Activated CD4-positive, alpha-beta T cell treated with anti-CD3 and anti-CD28 coated beads, Interleukin-2, amount 50 U/mL, for 16 hours (primary cell): Measurements from ENCODE around the gene TNNT1.
"Not testable (repeated sequence)": the region's sequence is repeated elsewhere in the genome, so short reads cannot be mapped to it uniquely, and the experiment has no call there.

Source experiments
- DNase-seq: peaks from one replicate; pipeline ENCODE4 v3.0.0-alpha.2; 2020

TNNT1 gene

DNA sequence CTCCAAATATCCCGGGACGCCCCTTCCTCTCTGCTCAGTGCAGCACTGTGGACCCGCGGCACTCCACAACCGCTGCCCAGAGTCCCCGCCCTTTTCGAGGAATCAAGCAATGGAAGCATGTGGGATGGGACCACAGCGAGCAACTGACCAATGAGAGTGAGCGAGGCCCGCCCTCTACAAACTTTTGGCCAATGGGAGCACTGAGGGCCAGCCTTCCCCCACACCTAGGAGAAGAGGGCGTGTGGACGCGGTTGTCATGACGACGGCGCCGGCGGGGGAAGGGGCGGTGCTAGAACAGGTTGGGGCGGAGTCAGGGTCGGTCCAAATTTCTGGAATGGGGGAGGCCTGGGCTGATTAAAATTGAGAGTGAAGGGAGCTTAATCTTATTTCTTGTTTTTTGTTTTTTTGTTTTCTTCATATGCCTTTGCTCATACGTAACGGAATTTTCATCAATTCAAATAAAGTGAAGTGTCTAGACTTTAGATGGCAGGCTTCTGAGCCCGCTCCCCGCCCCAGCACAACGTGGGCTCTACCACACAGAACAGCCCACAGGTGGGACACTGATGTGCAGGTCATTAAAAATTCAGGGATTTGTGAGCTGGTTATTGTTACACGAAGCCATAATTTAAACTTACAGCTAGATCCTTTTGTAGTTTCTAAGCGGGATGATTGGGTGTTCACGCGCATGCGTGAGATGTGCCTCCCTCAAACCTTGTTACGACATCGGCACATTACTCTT lies 17.7 kb upstream of the TNNT1 start, which contains the start of gene DNAAF3:
Gene DNAAF3, minus strand, starts transcription at position 84 of the 739 bp plus-strand sequence. CDS start 200 bp downstream, outside the sequence.
- DNase-seq: peak; percentile 88

DNA sequence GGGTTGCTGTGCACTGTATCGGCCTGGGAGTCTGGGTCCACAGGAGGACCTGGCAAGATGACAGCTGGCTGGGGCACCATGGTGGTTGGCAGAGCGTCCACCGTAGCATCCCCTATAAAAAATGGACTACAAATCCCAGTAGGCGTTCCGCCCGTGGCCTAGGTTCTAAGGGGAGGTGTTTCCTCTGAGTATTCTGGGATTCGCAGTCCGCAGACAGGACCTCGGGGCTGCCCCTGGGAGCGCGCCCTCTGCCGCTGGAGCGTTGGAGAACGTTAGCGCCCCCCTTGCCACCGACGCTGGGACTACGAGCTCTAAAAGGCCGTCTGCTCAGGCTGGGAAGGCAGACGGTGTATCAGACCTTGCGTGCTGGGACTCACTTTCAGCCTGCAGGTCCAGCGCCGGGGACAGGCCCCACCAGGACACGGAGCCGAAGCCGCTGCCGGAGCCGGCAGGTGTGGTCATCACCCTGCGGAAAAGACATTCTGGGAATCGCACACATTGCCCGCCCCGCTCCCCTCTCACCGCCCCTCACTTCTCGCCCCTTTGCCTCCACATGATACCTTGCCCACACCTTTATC lies 17.0 kb upstream of the TNNT1 start:
- DNase-seq: peak; percentile 50

DNA sequence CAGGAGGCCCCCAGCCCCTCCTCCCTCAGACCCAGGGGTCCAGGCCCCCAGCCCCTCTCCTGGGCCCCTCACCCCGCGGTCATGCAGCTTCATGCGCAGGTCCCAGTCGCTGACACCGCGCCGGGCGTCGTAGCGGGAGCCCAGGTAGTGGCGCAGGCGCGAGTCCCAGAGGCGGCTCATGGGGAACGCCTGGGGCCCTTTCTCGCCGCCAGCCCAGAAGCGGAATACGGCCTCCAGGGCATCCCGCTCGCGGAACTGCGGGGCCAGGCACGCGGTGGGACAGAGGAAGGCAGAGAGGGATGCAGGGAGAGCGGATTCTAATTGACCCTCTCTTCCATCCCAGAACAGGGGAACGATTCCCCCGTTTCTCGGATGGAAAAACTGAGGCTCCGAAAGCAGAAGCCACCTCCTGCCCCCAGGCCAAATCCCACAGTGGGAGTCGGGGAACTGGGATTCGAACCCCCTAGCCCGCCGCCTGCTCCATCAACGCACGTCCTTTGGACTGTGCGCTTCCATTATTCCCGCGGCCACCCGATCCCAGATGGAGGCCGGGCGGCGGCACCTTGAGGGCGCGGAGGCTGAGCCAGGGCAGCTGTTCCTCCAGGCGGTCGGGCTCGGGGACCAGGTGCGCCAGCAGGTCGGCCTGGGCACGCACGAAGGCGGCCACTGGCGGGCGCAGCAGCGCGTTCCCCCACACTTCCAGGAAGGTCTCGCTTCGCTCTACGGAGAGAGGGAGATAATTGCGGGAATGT lies 12.7 kb upstream of the TNNT1 start:
- DNase-seq: no peak

DNA sequence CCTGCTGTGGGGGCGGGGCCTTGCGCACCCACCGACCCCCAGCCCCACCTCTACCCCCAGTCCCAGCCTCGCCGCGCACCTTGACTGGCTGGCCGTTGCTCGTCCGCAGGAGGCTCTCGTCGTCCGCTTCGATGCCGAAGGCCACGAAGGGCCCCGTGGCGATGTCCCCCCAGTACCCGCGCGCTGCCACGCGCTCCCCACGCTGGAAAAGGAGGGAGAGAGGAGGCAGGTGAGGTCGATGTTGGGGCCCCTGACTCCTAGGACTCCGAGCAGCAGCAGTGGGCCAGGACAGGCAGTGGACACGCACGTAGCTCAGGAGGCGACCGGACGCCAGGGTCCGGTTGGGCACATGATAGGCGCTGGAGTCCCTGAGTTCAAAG lies 12.0 kb upstream of the TNNT1 start:
- DNase-seq: no peak

DNA sequence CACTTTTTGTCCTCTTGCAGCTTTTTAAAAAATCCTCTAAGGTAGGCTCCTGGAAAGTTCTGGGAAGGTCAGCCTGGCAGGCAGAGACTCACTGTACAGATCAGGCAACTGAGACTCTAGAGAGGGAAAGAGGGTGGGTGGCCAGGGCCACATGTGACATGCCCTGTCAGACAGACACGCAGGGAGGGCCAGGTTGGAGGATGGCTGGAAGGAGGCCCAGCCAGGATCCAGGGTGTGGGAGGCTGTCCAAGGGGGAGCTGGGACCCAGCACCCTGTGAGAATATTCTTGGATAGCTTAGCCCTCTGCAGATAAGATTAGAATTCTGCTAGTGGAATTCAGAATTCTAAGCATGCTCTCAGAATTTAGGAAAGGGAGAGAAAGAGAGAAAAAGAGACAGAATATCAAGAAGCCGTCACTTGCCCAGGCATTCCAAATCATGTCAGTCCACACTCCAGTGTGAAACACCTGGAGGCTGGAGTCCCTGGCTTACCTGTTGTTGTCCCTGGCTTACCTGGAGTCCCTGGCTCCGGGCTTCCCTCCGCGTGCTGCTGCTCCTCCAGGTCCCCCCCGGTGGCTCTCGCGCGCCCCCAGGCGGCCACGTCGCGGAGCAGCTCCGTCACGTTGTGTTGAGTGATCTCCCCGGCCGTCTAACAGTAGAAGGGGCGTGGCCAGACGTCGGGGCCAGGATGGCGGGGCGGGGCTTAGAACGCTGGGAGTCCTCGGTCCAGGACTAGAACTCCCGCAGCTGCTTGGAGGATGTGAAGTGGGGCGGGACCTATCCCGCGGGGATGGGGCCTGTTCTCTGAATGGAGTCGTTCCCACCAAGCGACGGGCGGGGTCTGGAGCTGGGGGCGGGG lies 11.4 kb upstream of the TNNT1 start:
- DNase-seq: peak; percentile 91

DNA sequence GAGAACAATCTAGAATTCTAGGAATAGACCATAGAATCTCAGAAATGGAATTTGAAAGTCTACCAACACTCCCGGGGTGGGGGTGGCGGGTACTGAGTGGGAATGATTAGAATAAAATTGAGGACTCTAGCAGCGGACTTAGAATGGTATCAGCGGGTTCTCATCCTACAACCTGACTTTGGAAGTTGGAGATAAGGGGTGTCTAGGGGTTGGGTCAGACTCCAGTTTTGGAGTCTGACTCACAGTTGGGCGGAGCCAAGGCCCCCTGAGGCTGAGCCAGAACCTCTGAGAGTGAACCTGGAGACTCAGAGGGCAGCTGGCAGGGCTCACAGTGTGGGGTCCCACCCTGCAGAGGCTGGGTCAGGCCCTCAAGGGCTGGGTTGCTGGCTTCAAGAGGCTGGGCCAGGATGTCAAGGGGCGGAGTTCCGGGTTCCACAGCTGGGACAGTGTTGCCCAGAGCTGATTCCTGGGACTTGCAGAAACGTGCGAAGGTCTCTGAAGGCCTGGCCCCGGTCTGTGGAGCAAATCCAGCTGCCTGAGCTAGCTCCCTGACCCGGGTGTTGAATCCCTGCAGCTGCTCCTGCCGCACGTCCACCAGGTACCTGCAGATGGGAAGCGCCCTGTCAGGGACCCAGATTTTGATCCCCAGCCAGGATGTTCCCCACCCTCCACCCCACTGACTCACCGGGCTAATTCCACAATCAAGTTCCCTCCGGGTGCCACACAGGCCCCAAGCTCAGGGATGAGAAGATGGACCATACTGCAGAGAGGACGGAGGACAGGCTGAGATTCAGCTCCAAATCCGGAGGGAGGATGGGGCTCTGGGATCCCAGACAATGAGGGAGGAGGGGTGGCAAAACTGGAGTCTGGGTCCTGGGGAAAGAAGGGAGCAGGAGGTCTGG lies 10.1 kb upstream of the TNNT1 start:
- no peak for DNase-seq

DNA sequence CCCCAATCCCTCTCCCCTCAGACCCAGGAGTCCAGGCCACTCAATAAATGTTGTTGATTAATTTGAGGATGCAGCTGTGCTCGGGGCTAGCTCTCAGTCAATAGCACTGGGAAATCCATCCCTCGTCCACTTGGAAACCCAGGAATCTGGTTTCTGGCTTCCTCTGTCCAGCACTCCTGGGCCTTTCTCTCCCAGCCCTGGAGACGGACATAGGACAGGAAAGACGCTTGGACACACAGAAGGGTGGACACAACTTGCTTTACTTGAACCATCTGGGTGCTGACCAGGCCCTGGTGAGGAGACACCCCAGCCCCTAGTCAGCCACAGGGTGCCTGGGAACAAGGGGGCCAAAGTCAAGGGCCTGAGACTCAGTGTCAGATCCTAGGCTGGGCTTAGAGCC lies 9.4 kb upstream of the TNNT1 start:
- no peak for DNase-seq

DNA sequence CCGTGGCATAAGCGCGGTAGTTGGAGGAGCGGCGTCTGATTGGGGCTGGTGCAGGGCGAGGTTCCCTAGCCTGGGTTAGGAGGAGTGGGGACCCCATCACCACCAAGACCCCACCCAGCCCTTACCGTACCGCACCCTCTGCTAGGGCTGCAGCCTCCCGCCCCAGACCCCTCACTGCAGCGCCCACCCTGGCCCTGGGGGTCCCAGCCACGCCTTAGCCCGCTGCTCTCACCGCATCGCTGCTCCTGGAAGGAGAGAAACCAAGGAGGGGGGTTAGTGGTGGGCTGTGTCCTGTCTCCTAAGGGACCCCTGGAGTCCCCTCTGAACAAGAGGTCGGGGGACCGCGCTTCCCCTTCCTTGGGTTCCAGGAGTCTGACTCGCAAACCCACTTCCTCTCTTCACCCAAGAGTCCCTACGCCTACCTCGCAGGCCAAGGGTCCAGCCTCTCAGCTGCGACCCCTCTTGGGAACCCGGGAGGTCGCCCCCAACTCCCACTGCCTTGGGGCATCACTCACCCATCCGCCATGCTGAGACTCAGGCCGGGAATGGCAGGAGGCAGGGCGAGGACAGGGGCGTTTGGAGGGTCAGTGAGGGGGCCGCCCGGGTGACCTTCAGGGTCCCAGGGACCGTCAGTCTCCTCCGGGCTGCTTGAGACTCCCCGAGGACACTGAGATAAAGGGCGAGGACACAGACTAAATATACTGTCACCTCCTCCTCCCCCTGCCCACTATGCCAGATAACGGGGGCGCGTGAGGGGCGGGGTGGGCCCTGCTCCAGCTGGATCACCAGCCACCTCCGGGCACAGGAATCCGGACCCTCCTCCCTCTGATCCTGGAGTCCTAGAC lies 8.3 kb upstream of the TNNT1 start, which contains the start of gene TNNI3:
Gene TNNI3, minus strand, starts transcription at position 669 of the 845 bp plus-strand sequence. Its CDS starts 143 bp downstream, at position 526.
- DNase-seq: no peak

DNA sequence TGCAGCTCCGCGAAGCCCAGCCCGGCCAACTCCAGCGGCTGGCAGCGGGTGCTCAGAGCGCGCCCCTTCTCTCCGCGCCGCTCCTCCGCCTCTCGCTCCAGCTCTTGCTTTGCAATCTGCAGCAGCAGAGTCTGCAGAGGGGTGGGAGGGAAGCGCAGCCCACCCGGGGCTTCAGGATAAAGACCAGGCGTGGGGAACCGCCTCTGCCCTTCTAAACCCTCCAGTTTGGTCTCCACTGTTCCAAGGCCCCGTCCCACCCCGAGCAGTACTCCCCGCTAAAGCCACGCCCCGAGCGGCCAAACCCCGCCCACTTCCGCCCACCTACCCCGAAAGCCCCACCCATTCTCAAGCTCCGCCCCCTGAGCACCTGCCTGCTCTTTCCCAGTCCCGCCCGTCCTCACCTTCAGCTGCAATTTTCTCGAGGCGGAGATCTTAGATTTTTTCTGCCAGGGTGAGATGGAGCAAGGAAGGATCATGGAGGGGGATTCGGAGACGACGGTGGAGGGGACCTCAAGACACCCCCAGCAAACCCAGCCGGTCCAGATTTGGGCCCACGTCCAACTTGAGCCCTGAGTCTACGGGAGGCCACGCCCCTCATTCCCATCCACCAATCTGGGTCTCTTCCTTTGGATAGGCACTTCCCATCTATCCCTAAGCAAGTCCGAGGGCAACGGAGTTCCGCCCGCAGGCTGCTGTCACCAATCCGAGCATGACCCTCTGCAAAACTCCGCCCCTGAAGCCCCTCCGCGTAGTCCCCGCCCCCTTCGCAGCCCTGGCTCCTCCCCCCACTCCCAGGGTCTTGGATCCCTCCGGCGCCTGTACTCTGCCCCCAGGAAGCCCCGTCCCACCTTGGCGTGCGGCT lies 7.4 kb upstream of the TNNT1 start:
- DNase-seq: peak; percentile 37

DNA sequence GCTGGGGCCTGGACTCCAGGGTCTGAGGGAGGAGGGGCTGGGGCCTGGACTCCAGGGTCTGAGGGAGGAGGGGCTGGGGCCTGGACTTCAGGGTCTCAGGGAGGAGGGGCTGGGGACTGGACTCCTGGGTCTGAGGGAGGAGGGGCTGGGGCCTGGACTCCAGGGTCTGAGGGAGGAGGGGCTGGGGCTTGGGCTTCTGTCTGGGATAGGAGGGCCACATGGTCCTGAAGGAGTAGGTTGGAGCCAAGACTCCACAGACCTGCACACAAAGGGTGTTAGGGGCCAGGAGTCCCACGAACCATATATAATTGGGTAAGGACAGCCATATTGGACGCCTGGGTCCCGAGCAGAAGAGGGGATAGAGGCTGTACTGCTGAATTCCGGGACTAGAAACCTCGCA lies 6.8 kb upstream of the TNNT1 start:
- not testable (repeated sequence) for DNase-seq

DNA sequence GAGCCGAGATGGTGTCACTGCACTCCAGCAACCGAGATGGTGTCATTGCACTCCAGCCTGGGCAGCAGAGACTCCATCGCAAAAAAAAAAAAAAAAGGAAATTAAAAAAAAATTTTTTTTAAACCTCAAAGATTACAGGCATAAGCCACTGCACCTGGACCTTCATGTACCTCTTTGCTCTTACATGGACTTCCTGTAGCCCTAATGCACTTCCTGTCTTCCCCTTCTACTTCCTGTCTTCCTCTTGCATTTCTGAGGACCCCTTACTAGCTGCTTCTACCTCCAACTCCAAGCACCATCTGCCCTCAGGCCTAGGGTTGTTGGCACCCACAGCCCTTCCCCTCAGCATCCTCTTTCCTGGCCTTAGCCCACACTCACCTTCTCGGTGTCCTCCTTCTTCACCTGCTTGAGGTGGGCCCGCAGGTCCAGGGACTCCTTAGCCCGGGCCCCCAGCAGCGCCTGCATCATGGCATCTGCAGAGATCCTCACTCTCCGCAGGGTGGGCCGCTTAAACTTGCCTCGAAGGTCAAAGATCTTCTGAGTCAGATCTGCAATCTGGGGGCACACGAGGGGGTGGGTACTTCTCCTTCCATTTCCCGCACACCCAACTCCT lies 4.8 kb upstream of the TNNT1 start:
- DNase-seq: no peak

DNA sequence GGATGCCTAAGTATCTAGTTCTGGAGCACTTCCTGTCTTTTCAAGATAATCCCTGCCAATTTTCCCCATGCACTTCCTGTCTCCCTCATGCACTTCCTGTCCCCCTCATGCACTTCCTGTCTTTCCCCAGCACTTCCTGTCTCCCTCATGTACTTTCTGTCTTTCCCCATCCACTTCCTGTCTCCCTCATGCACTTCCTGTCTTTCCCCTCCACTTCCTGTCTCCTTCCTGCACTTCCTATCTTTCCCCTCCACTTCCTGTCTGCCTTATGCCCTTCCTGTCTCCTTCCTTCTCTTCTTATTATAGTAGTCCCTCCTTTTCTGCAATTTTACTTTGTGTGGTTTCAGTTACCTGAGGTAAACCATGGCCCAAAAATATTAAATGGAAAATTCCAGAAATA lies 3.0 kb upstream of the TNNT1 start:
- no peak for DNase-seq

DNA sequence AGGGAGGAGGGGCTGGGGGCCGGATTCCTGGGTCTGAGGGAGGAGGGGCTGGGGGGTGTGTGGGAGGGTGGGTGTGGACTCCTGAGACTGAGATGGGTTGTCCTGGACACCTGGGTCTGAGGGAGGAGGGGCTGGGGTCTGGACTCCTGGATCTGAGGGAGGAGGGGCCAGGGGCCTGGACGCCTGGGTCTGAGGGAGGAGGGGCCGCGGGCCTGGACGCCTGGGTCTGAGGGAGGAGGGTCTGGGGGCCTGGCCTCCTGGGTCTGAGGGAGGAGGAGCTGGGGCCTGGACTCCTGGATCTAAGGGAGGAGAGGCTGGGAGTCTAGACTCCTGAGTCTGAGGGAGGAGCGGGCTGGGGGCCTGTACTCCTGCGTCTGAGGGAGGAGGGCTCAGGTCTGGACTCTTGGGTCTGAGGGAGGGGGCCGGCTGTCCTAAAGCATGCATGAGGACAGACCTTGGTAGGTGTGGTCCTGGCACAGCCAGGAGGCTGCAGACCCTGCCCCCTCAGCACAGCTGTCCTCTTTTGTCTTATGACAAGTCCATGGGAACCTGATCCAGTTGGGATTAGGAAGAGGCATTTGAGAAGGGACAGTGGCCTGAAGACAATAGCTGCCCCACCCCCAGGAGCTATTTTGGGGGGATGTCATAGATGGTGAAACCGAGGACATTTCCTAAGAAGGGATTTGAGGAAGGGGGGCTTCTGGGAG lies 1.3 kb downstream of the TNNT1 start:
- no peak for DNase-seq

DNA sequence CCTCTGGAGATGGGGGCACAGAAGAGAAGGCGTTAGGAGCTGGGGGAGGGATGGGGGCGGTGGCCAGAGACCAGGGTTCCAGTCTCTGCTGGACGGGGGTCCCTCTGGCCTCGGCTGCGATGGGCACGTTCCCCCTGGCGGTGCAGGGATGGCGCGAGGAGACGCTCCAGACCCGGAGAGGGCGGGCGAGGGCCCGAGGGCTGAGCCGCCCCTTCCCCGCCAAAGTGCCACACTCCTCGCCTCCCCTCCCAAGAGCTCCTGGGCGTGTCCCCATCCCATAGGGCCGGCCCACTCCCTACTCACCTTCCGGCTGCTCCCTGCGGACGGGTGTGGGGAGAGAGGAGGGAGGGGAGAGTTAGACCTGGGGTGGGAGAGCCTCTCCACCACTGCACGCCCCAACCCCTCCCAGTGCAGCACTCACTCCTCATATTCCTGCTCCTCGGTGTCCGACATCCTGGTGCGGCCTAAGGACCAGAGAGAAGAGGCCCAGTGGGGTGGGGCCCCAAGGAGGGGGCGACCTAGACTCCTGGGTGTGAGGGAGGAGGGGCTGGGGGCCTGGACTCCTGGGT lies 2.2 kb downstream of the TNNT1 start:
- no peak for DNase-seq

DNA sequence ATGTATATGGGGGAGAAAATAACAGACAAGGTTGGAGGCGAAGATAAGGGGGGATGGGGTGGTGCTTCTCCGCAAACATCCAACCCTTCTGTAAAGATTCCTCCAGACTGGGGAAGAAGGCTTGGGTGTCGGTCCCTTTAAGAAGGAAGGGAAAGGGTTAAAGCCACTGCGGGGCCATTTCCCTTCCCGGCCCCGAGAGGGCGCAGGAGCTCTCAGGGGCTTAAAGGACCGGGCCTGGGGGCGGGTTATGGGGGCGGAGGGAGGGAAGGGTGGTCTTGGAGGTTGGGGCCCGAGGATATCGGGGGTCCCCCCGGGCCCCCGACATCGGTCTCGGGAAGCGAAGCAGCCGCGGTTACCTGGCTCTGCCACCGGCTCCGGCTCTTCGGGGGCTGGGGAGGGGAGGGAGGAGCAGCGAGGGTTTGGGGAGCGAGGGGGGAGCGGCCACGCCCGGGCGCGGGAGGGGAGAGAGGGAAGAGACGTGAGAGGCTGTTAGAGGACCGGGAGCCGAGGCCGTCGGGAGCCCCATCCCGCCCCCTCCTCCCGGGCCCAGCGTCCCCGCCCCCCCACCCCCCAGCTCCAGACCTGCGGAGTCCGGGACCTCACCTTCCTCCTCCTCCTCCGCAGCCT lies 2.8 kb downstream of the TNNT1 start:
- DNase-seq: peak; percentile 36

DNA sequence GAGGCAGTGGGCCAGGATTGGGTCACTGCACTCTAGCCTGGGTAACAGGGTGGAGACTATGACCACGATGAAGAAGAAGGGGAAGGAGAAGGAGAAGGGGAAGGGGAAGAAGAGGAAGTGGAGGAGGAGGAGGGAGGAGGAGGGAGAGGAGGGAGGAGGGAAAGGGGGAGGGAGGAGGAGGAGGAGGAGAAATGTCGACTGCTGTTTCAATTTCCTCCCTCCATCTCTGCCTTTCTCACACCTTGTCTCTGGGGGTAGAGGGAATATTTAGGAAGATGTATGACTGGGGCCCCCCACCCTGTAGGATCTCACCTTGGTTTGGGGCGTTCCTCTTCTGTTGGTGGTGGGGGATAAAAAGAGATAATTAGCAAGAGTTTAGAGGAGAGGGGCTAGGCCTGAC lies 3.8 kb downstream of the TNNT1 start:
- no peak for DNase-seq

DNA sequence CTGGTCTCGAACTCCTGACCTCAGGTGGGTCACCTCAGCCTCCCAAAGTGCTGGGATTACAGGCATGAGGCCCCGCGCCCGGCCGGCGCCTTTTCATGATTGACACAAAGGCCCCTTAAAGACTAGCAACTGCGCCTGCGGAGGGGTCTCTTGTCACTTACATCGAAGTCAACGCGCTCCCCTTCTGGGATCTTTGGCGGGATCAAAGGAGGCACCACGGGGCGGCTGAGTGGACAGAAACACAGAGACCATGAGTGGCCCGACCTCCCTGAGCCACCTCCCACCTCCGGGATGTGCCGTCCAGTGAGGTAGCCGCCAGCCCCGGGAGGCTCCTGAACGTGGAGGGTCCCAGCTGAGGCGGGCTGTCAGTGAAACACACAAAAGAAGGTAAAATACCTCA lies 7.3 kb downstream of the TNNT1 start:
- no peak for DNase-seq

DNA sequence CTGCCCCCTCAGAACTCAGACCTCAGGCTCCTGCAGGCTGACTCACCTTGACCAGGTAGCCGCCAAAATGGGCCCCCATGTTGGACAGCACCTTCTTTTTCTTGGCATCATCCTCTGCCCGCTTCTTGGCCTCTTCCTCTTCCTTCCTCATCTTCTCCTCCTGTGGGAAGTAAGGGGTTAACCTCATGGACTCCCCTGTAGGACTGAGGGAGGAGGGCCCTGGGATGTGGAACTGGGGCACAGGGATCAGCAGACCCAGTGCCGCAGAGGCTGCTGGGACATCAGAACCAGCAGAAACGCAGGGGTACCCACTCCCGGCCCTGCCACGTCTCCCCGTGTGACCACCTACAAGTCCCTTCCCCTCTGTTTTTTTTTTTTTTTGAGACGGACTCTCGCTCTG lies 11.1 kb downstream of the TNNT1 start:
- no peak for DNase-seq
